H9 (cell line): ENCODE measurements around the gene RYR1. TPM values are rescaled to one million over a fixed set of nuclear protein-coding genes. Genes with fewer than 3 reads are reported as not detected.

Source experiments
- DNase-seq: peaks from one replicate; pipeline ENCODE4 v3.0.0-alpha.2; 2017
- H2AFZ ChIP-seq: one replicate; pipeline ENCODE4 v1.6.1; 2013; ENCODE audit warnings: mild to moderate bottlenecking, low read length, control low read depth, moderate library complexity
- H2AK5ac ChIP-seq: 2 replicates; pipeline ENCODE4 v1.6.1; 2013; ENCODE audit warnings: low read length, control low read depth, mixed read lengths; ENCODE audit not compliant: insufficient read length
- H2BK120ac ChIP-seq: one replicate; pipeline ENCODE4 v1.6.1; 2013; ENCODE audit warnings: low read depth, mild to moderate bottlenecking, low read length, control low read depth, inconsistent platforms; ENCODE audit not compliant: poor library complexity, severe bottlenecking
- H2BK12ac ChIP-seq: 2 replicates; pipeline ENCODE4 v1.6.1; 2013; ENCODE audit warnings: low read length, control low read depth, mixed read lengths, low read depth; ENCODE audit not compliant: insufficient read length
- H2BK15ac ChIP-seq: 2 replicates; pipeline ENCODE4 v1.6.1; 2013; ENCODE audit warnings: low read depth, low read length, control low read depth
- H2BK20ac ChIP-seq: one replicate; pipeline ENCODE4 v1.6.1; 2013; ENCODE audit warnings: low read depth, mild to moderate bottlenecking, low read length, control low read depth, inconsistent platforms; ENCODE audit not compliant: poor library complexity, severe bottlenecking
- H2BK5ac ChIP-seq: 2 replicates; pipeline ENCODE4 v1.6.1; 2013; ENCODE audit warnings: low read length, control low read depth, mixed read lengths; ENCODE audit not compliant: insufficient read length
- H3K14ac ChIP-seq: 2 replicates; pipeline ENCODE4 v1.6.1; 2013; ENCODE audit warnings: low read length, control low read depth; ENCODE audit not compliant: insufficient read depth
- H3K18ac ChIP-seq: 2 replicates; pipeline ENCODE4 v1.6.1; 2013; ENCODE audit warnings: low read depth, mild to moderate bottlenecking, mixed read lengths, low read length, control low read depth; ENCODE audit not compliant: insufficient read length
- H3K23ac ChIP-seq: 2 replicates; pipeline ENCODE4 v1.6.1; 2013; ENCODE audit warnings: low read length, control low read depth, mixed read lengths, low read depth; ENCODE audit not compliant: insufficient read length
- H3K23me2 ChIP-seq: 2 replicates; pipeline ENCODE4 v1.6.1; 2013; ENCODE audit warnings: low read depth, mild to moderate bottlenecking, mixed read lengths, low read length, control low read depth; ENCODE audit not compliant: insufficient read length, poor library complexity, severe bottlenecking
- H3K27ac ChIP-seq: 2 replicates; pipeline ENCODE4 v1.5.1; 2013; ENCODE audit warnings: low read length, control low read depth, mixed read lengths, low read depth; ENCODE audit not compliant: insufficient read length
- H3K27me3 ChIP-seq: 2 replicates; pipeline ENCODE4 v1.6.1; 2013; ENCODE audit warnings: low read length, control low read depth, inconsistent platforms; ENCODE audit not compliant: insufficient read depth
- H3K4ac ChIP-seq: 2 replicates; pipeline ENCODE4 v1.6.1; 2013; ENCODE audit warnings: low read depth, mild to moderate bottlenecking, control low read depth, inconsistent platforms, low read length, moderate library complexity
- H3K4me1 ChIP-seq: 2 replicates; pipeline ENCODE4 v1.6.1; 2013; ENCODE audit warnings: low read length, control low read depth, inconsistent platforms; ENCODE audit not compliant: insufficient read depth
- H3K4me2 ChIP-seq: 2 replicates; pipeline ENCODE4 v1.6.1; 2013; ENCODE audit warnings: low read length, control low read depth, mixed read lengths; ENCODE audit not compliant: insufficient read length, insufficient read depth
- H3K56ac ChIP-seq: 2 replicates; pipeline ENCODE4 v1.6.1; 2013; ENCODE audit warnings: low read depth, mild to moderate bottlenecking, mixed read lengths, low read length, control low read depth; ENCODE audit not compliant: insufficient read length
- H3K79me1 ChIP-seq: 2 replicates; pipeline ENCODE4 v1.6.1; 2013; ENCODE audit warnings: low read depth, mild to moderate bottlenecking, moderate library complexity, low read length, control low read depth, inconsistent platforms; ENCODE audit not compliant: insufficient read depth, poor library complexity, severe bottlenecking
- H3K79me2 ChIP-seq: 2 replicates; pipeline ENCODE4 v1.6.1; 2013; ENCODE audit warnings: low read length, control low read depth, inconsistent platforms; ENCODE audit not compliant: insufficient read depth
- H3K9ac ChIP-seq: 2 replicates; pipeline ENCODE4 v1.6.1; 2013; ENCODE audit warnings: low read length, control low read depth, mixed read lengths; ENCODE audit not compliant: insufficient read length; ENCODE audit errors: extremely low read depth
- H3K9me3 ChIP-seq: one replicate; pipeline ENCODE4 v1.6.1; 2013; ENCODE audit warnings: low read depth, low read length, inconsistent platforms; ENCODE audit not compliant: control insufficient read depth
- H3T11ph ChIP-seq: one replicate; pipeline ENCODE4 v1.6.1; 2013; ENCODE audit warnings: mild to moderate bottlenecking, low read length, control low read depth, inconsistent platforms
- H4K20me1 ChIP-seq: one replicate; pipeline ENCODE4 v1.6.1; 2013; ENCODE audit not compliant: control insufficient read depth, insufficient read length, insufficient read depth
- H4K5ac ChIP-seq: 2 replicates; pipeline ENCODE4 v1.6.1; 2013; ENCODE audit warnings: low read depth, mild to moderate bottlenecking, mixed read lengths, low read length, control low read depth; ENCODE audit not compliant: insufficient read length
- H4K8ac ChIP-seq: replicated peaks from 2 replicates; pipeline ENCODE4 v1.6.1; 2013; ENCODE audit warnings: low read length, control low read depth, mixed read lengths, low read depth; ENCODE audit not compliant: insufficient read length
- H4K91ac ChIP-seq: 2 replicates; pipeline ENCODE4 v1.6.1; 2013; ENCODE audit warnings: low read depth, mild to moderate bottlenecking, moderate library complexity, mixed read lengths, low read length, control low read depth; ENCODE audit not compliant: insufficient read length
- H3K27ac Mint-ChIP-seq, 3 experiments: 2 replicates in 2 of 3; 3 replicates in 1 of 3; pipeline ENCODE4 v1.8.0; 2020 to 2021; ENCODE audit warnings: mixed read lengths in 3 of 3, mild to moderate bottlenecking in 1 of 3, moderate library complexity in 1 of 3
- H3K27me3 Mint-ChIP-seq: 2 replicates; pipeline ENCODE4 v1.8.0; 2021; ENCODE audit warnings: low read depth, mild to moderate bottlenecking, moderate library complexity, mixed read lengths
- H3K36me3 Mint-ChIP-seq, 3 experiments: 2 replicates in 2 of 3; 3 replicates in 1 of 3; pipeline ENCODE4 v1.8.0; 2020 to 2021; ENCODE audit warnings: low read depth in 3 of 3, mixed read lengths in 3 of 3; ENCODE audit not compliant: insufficient read depth in 1 of 3
- H3K4me1 Mint-ChIP-seq, 2 experiments: 2 replicates each; pipeline ENCODE4 v1.8.0; 2020; ENCODE audit warnings: mixed read lengths in 2 of 2
- H3K4me3 Mint-ChIP-seq, 2 experiments: 2 replicates in 1 of 2; 3 replicates in 1 of 2; pipeline ENCODE4 v1.8.0; 2020 to 2021; ENCODE audit warnings: mild to moderate bottlenecking in 2 of 2, mixed read lengths in 2 of 2, moderate library complexity in 1 of 2
- H3K9me3 Mint-ChIP-seq, 2 experiments: 2 replicates in 1 of 2; 3 replicates in 1 of 2; pipeline ENCODE4 v1.8.0; 2020; ENCODE audit warnings: mild to moderate bottlenecking in 2 of 2, mixed read lengths in 2 of 2, moderate library complexity in 1 of 2
- WGBS: extraction: QIAGEN DNeasy Blood & Tissue Kit; methylation state at CpG from one replicate; pipeline ENCODE4 v1.1.7; 2013; ENCODE audit warnings: missing lambda C conversion rate, low lambda C conversion rate, mixed read lengths; ENCODE audit not compliant: insufficient read length; ENCODE audit errors: extremely low coverage; 5-methylcytosine and 5-hydroxymethylcytosine counted together
- total RNA-seq: library from RNA; stranded (reverse); gene quantifications from 2 replicates; pipeline ENCODE4 v1.2.1, GENCODE V29; 2021
- TF ChIP-seq, protein P1 (sequence below): fragments of 200-600 bp; sonication (generic); conservative IDR thresholded peaks from 3 replicates; pipeline ENCODE4 v1.8.0; 2021; ENCODE audit warnings: antibody characterized with exemption, mild to moderate bottlenecking

The RYR1 gene
- total RNA-seq, 1 experiment from 2014 or later: 8.9 TPM

GRCh38 chr19:38523319-38523718, 89.8 kb downstream of the RYR1 start:
- Histone ChIP-seq H4K91ac (no peak overlapping the region), H3K9ac (no peak overlapping the region), H3K14ac (no peak overlapping the region), H2BK12ac (no peak overlapping the region), H2BK5ac (no peak overlapping the region), H3K18ac (no peak overlapping the region), H4K8ac (no peak overlapping the region), H3K79me2 (no peaks in the 10 kb centered on the region), H3K4me2 (no peak overlapping the region), H3K9me3 (no peaks in the 10 kb centered on the region), H3K56ac (no peak overlapping the region), H3K79me1 (no peaks in the 10 kb centered on the region), H3K23ac (no peak overlapping the region), H4K20me1 (no peaks in the 10 kb centered on the region), H3K27me3 (no peaks in the 10 kb centered on the region), H2AK5ac (no peak overlapping the region), H3T11ph (no peak overlapping the region), H3K23me2 (no peaks in the 10 kb centered on the region), H2AFZ (no peak overlapping the region), H2BK120ac (no peak overlapping the region), H2BK15ac (no peak overlapping the region), H2BK20ac (no peak overlapping the region), H3K27ac (no peak overlapping the region), H4K5ac (no peak overlapping the region), H3K4me1 (no peaks in the 10 kb centered on the region), H3K4ac (no peak overlapping the region)
- no peaks in the 10 kb centered on the region; the same call in 1 of the 2 replicates for H3K27me3 Mint-ChIP-seq
- no peak overlapping the region for H3K27ac Mint-ChIP-seq
- H3K36me3 Mint-ChIP-seq: peaks cover 3 to 33% (median 8%) of the 10 kb centered on the region in 3 experiments; a peak in 5 of 7 replicates
- WGBS: no CpG with 5 or more reads among the region's 3 CpGs
- TF ChIP-seq, protein P1, sequence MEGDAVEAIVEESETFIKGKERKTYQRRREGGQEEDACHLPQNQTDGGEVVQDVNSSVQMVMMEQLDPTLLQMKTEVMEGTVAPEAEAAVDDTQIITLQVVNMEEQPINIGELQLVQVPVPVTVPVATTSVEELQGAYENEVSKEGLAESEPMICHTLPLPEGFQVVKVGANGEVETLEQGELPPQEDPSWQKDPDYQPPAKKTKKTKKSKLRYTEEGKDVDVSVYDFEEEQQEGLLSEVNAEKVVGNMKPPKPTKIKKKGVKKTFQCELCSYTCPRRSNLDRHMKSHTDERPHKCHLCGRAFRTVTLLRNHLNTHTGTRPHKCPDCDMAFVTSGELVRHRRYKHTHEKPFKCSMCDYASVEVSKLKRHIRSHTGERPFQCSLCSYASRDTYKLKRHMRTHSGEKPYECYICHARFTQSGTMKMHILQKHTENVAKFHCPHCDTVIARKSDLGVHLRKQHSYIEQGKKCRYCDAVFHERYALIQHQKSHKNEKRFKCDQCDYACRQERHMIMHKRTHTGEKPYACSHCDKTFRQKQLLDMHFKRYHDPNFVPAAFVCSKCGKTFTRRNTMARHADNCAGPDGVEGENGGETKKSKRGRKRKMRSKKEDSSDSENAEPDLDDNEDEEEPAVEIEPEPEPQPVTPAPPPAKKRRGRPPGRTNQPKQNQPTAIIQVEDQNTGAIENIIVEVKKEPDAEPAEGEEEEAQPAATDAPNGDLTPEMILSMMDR: no peak
- no peaks in the 10 kb centered on the region for H3K9me3 Mint-ChIP-seq
- H3K4me1 Mint-ChIP-seq: peaks cover 0 to 5% of the 10 kb centered on the region in 2 experiments; a peak in 1 of 4 replicates
- H3K4me3 Mint-ChIP-seq: no peak overlapping the region
- no peak for DNase-seq
